HepG2 (cell line): ENCODE results near the gene PSMA7. TPM values are rescaled to one million over a fixed set of nuclear protein-coding genes. Genes with fewer than 3 reads are reported as not detected.

Source experiments
- ATF7-NPFF ChIP-seq: sonication (generic); formaldehyde crosslinking; IDR thresholded peaks from 2 replicates; pipeline ENCODE4 v1.8.1; 2023; ENCODE audit warnings: mild to moderate bottlenecking, low read depth, missing genetic modification reagents, moderate library complexity
- CENPX ChIP-seq: sonication (generic); formaldehyde crosslinking; IDR thresholded peaks from 2 replicates; pipeline ENCODE4 v1.9.0; 2021; ENCODE audit warnings: mild to moderate bottlenecking, missing genetic modification reagents, moderate library complexity
- ELF1 ChIP-seq: sonication (generic); formaldehyde crosslinking; IDR thresholded peaks from 2 replicates; pipeline ENCODE4 v1.4.0; 2020; ENCODE audit warnings: missing genetic modification reagents
- EP300 ChIP-seq, 3 experiments: sonication (generic) in 1 of 3; formaldehyde crosslinking in 1 of 3; IDR thresholded peaks; 2 replicates each; pipeline versions ENCODE4 v1.5.1 to v1.6.1; 2011 to 2020; ENCODE audit warnings: low read depth in 2 of 3, low read length in 2 of 3, borderline replicate concordance in 1 of 3, improper control_type of control experiment in 1 of 3, mild to moderate bottlenecking in 1 of 3, missing genetic modification reagents in 1 of 3, moderate library complexity in 1 of 3
- FOXJ3 ChIP-seq: sonication (generic); formaldehyde crosslinking; IDR thresholded peaks from 2 replicates; pipeline ENCODE4 v1.4.0; 2020; ENCODE audit warnings: missing genetic modification reagents, mild to moderate bottlenecking, borderline replicate concordance
- FOXK1 ChIP-seq: sonication (generic); formaldehyde crosslinking; IDR thresholded peaks from 2 replicates; pipeline ENCODE4 v1.4.0; 2020; ENCODE audit warnings: low read depth, missing genetic modification reagents, borderline replicate concordance
- HMGA1 ChIP-seq: sonication (generic); formaldehyde crosslinking; conservative IDR thresholded peaks from 2 replicates; pipeline ENCODE4 v1.4.0; 2020; ENCODE audit warnings: missing genetic modification reagents
- HNRNPL ChIP-seq: fragments of 200-400 bp; formaldehyde crosslinking; IDR thresholded peaks from 2 replicates; pipeline ENCODE4 v1.6.1; 2017; ENCODE audit warnings: mild to moderate bottlenecking, low read depth, low read length
- LCORL ChIP-seq, 2 experiments: fragments of 450-650 bp in 1 of 2; sonication (generic) in 1 of 2; formaldehyde crosslinking in 1 of 2; IDR thresholded peaks; 2 replicates each; pipeline versions ENCODE4 v1.5.0 to v1.6.1; 2017 to 2020; ENCODE audit warnings: antibody characterized with exemption in 1 of 2, missing genetic modification reagents in 1 of 2
- MAFK ChIP-seq, 2 experiments: IDR thresholded peaks in 1 of 2; conservative IDR thresholded peaks in 1 of 2; 2 replicates each; pipeline ENCODE4 v1.6.1; 2011; ENCODE audit warnings: improper control_type of control experiment in 2 of 2, low read length in 2 of 2
- MTF2 ChIP-seq: sonication (generic); formaldehyde crosslinking; IDR thresholded peaks from 2 replicates; pipeline ENCODE4 v1.5.0; 2020; ENCODE audit warnings: missing genetic modification reagents, borderline replicate concordance
- NCOA5 ChIP-seq: sonication (generic); formaldehyde crosslinking; IDR thresholded peaks from 2 replicates; pipeline ENCODE4 v1.4.0; 2020; ENCODE audit warnings: missing genetic modification reagents
- NKX3-1 ChIP-seq: sonication (generic); formaldehyde crosslinking; IDR thresholded peaks from 2 replicates; pipeline ENCODE4 v1.5.0; 2020; ENCODE audit warnings: missing genetic modification reagents
- RCOR2 ChIP-seq: IDR thresholded peaks from 2 replicates; pipeline ENCODE4 v1.6.1; 2016; ENCODE audit warnings: missing biosample characterization, missing genetic modification reagents
- REL ChIP-seq: sonication (generic); formaldehyde crosslinking; conservative IDR thresholded peaks from 2 replicates; pipeline ENCODE4 v1.8.0; 2022; ENCODE audit warnings: mild to moderate bottlenecking, missing genetic modification reagents, moderate library complexity
- SAFB2 ChIP-seq: sonication (generic); formaldehyde crosslinking; IDR thresholded peaks from 2 replicates; pipeline ENCODE4 v1.5.1; 2020; ENCODE audit warnings: missing genetic modification reagents, low read depth, mild to moderate bottlenecking, borderline replicate concordance
- SIN3A ChIP-seq: IDR thresholded peaks from 2 replicates; pipeline ENCODE4 v1.6.1; 2011; ENCODE audit warnings: low read depth, mild to moderate bottlenecking, control low read depth, low read length, borderline replicate concordance
- STAG1 ChIP-seq: sonication (generic); formaldehyde crosslinking; IDR thresholded peaks from 2 replicates; pipeline ENCODE4 v1.4.0; 2020; ENCODE audit warnings: missing genetic modification reagents
- ZBTB8A ChIP-seq: sonication (generic); formaldehyde crosslinking; IDR thresholded peaks from 2 replicates; pipeline ENCODE4 v1.4.0; 2020; ENCODE audit warnings: mild to moderate bottlenecking, low read depth, missing genetic modification reagents, borderline replicate concordance
- ZEB1 ChIP-seq: IDR thresholded peaks from 2 replicates; pipeline ENCODE4 v1.6.1; 2012; ENCODE audit warnings: mild to moderate bottlenecking, low read depth, inconsistent platforms; ENCODE audit not compliant: insufficient replicate concordance
- ZNF180 ChIP-seq: sonication (generic); formaldehyde crosslinking; IDR thresholded peaks from 2 replicates; pipeline ENCODE4 v1.4.0; 2020; ENCODE audit warnings: low read depth, missing genetic modification reagents, borderline replicate concordance
- ZNF256 ChIP-seq: sonication (generic); formaldehyde crosslinking; conservative IDR thresholded peaks from 2 replicates; pipeline ENCODE4 v1.4.0; 2020; ENCODE audit warnings: missing genetic modification reagents
- ZNF335 ChIP-seq: sonication (generic); formaldehyde crosslinking; IDR thresholded peaks from 2 replicates; pipeline ENCODE4 v1.4.0; 2020; ENCODE audit warnings: missing genetic modification reagents
- ZNF367 ChIP-seq: sonication (generic); formaldehyde crosslinking; IDR thresholded peaks from 2 replicates; pipeline ENCODE4 v1.4.0; 2020; ENCODE audit warnings: missing genetic modification reagents, borderline replicate concordance
- ZNF530 ChIP-seq: sonication (generic); formaldehyde crosslinking; IDR thresholded peaks from 2 replicates; pipeline ENCODE4 v1.5.0; 2020; ENCODE audit warnings: low read depth, mild to moderate bottlenecking, missing genetic modification reagents
- ZNF546 ChIP-seq: sonication (generic); formaldehyde crosslinking; conservative IDR thresholded peaks from 2 replicates; pipeline ENCODE4 v1.8.1; 2023; ENCODE audit warnings: mild to moderate bottlenecking, missing genetic modification reagents
- ZNF747 ChIP-seq: sonication (generic); formaldehyde crosslinking; IDR thresholded peaks from 2 replicates; pipeline ENCODE4 v1.8.1; 2023; ENCODE audit warnings: missing genetic modification reagents, mild to moderate bottlenecking, borderline replicate concordance
- ZNF777 ChIP-seq: sonication (generic); formaldehyde crosslinking; IDR thresholded peaks from 2 replicates; pipeline ENCODE4 v1.4.0; 2020; ENCODE audit warnings: missing genetic modification reagents
- ZSCAN9 ChIP-seq: IDR thresholded peaks from 2 replicates; pipeline ENCODE4 v1.6.1; 2016; ENCODE audit warnings: borderline replicate concordance
- polyA plus RNA-seq, 8 experiments: library from polyadenylated mRNA; depleted of rRNA in 3 of 8; stranded (reverse) in 7 of 8; unstranded in 1 of 8; fragments of >200 nt; fragmentation: Illumina TruSeq in 4 of 8; extraction: Trizol in 4 of 8; gene quantifications; 2 replicates each; pipeline versions ENCODE4 v1.2.1 to v1.2.3, GENCODE V29; 2011 to 2016; ENCODE audit warnings: low read depth in 4 of 8, missing spikeins in 1 of 8, mixed read lengths in 1 of 8; ENCODE audit not compliant: insufficient read depth in 1 of 8
- total RNA-seq, 5 experiments: library from RNA; depleted of rRNA; stranded (reverse); fragments of >200 nt; fragmentation: Illumina TruSeq; extraction: Trizol; gene quantifications; 2 replicates each; pipeline ENCODE4 v1.2.3, GENCODE V29; 2016; ENCODE audit warnings: low read depth in 1 of 5
- TF ChIP-seq, protein P1 (sequence below): sonication (generic); formaldehyde crosslinking; IDR thresholded peaks from 2 replicates; pipeline ENCODE4 v1.4.0; 2020; ENCODE audit warnings: missing genetic modification reagents, mild to moderate bottlenecking, borderline replicate concordance

The PSMA7 gene
- total and polyA plus RNA-seq, 2 of the 13 experiments (the other 11 are each of a cell fraction or from before 2014, with no cell fraction given), result 531 to 631 TPM

DNA sequence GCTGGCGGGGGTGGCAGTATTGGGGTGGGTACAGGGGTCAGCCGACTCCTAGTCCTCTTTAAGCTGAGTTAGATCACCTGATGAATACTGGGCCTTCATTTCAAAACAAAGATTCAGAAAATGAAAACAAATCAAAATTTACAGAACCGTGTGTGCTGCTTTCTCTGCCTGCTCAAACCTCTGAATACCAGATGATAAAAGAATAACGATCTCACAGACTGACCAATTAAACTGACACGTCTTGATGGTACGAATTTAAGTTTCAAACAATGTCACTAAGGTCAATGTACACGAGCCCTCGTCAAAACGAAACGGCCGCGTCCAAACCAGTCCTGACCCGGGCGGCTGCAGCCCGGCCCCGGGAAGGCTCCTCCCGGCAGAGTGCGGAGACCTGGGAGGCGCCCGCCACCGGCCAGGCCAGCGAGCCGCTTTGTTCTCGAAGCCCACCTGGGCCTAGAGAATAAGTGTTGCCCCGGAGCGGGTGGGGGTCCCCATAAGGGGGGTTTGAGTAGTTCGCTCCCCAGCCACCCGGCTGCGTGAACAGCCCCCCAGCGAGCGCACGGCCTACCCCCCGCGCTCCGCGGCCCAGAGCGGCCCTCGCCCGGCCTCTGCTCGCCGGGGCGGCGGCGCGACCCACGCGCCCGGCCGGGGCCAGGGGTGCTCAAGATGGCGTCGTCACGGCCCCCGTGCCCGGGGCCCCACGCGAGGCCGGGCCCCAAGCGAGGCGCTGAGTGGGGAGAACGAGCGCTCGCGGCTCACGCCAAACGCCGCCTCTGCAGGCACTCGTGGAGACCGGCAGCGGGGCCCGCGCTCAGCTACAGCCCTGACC is 728 bp downstream of the PSMA7 start (continued):
- TF ChIP-seq ATF7-NPFF (CRISPR knock-in tag) (peak; percentile 39; the same call in 1 of the 2 replicates), HNRNPL (no peak), NCOA5 (CRISPR knock-in tag) (0 out of 2 replicates have a peak, but pooled peaks have one; percentile 60), ZNF530 (CRISPR knock-in tag) (no peak), STAG1 (CRISPR knock-in tag) (no peak), ZNF256 (0 out of 2 replicates have a peak, but pooled peaks have one; percentile 25), RCOR2 (CRISPR knock-in tag) (no peak), ZNF747 (CRISPR knock-in tag) (no peak), ZBTB8A (CRISPR knock-in tag) (no peak), MTF2 (CRISPR knock-in tag) (peak; percentile 88; the same call in 1 of the 2 replicates), ZNF777 (CRISPR knock-in tag) (no peak), ELF1 (no peak), ZNF367 (0 out of 2 replicates have a peak, but pooled peaks have one; percentile 61), NKX3-1 (peak; percentile 22; the same call in 1 of the 2 replicates), REL (CRISPR knock-in tag) (no peak), ZSCAN9 (CRISPR knock-in tag) (peak; percentile 38; the same call in 1 of the 2 replicates), SIN3A (peak; percentile 0; the same call in 1 of the 2 replicates), CENPX (CRISPR knock-in tag) (no peak), HMGA1 (CRISPR knock-in tag) (no peak), LCORL (IDR thresholded peaks at IDR 0.05) (no peak), LCORL (CRISPR knock-in tag; IDR thresholded peaks at IDR 0.05) (peak; percentile 14; the same call in 1 of the 2 replicates), ZNF335 (CRISPR knock-in tag) (no peak), MAFK (conservative IDR thresholded peaks at IDR 0.05 in 1 of 2, IDR thresholded peaks at IDR 0.05 in 1 of 2; ENCODE audit: low read length in 2 of 2) (no peak), SAFB2 (CRISPR knock-in tag) (no peak), ZNF180 (CRISPR knock-in tag) (0 out of 2 replicates have a peak, but pooled peaks have one; percentile 43), ZEB1 (peak; percentile 43), FOXJ3 (CRISPR knock-in tag) (no peak), FOXK1 (CRISPR knock-in tag) (no peak), ZNF546 (CRISPR knock-in tag) (no peak), EP300 (IDR thresholded peaks at IDR 0.05; ENCODE audit: low read depth in 2 of 2, low read length in 2 of 2) (no peak), EP300 (CRISPR knock-in tag; IDR thresholded peaks at IDR 0.05; ENCODE audit: borderline replicate concordance) (no peak)
- TF ChIP-seq, protein P1, sequence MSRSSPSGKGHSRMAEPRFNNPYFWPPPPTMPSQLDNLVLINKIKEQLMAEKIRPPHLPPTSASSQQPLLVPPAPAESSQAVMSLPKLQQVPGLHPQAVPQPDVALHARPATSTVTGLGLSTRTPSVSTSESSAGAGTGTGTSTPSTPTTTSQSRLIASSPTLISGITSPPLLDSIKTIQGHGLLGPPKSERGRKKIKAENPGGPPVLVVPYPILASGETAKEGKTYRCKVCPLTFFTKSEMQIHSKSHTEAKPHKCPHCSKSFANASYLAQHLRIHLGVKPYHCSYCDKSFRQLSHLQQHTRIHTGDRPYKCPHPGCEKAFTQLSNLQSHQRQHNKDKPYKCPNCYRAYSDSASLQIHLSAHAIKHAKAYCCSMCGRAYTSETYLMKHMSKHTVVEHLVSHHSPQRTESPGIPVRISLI (CRISPR knock-in tag), result no peak
